HepG2 (cell line): Measurements from ENCODE around the gene CIAO2B. TPM values are rescaled to one million over a fixed set of nuclear protein-coding genes. Genes with fewer than 3 reads are reported as not detected.
A peak's percentile ranks its signal among the peaks of the same experiment; 100 is the strongest.

Experiments used
- ERF ChIP-seq: IDR thresholded peaks from 2 replicates; pipeline ENCODE4 v1.6.1; 2018; ENCODE audit warnings: missing biosample characterization, missing genetic modification reagents
- HNF1B ChIP-seq: sonication (generic); formaldehyde crosslinking; IDR thresholded peaks from 2 replicates; pipeline ENCODE4 v1.5.1; 2020; ENCODE audit warnings: mild to moderate bottlenecking, moderate library complexity, missing genetic modification reagents
- HNRNPLL ChIP-seq: fragments of 200-400 bp; formaldehyde crosslinking; IDR thresholded peaks from 2 replicates; pipeline ENCODE4 v1.6.1; 2017; ENCODE audit warnings: mild to moderate bottlenecking, low read depth, low read length; ENCODE audit not compliant: poor library complexity, severe bottlenecking
- PCBP1 ChIP-seq: fragments of 200-400 bp; formaldehyde crosslinking; IDR thresholded peaks from 2 replicates; pipeline ENCODE4 v1.6.1; 2017; ENCODE audit warnings: mild to moderate bottlenecking, low read depth, low read length, borderline replicate concordance
- PITX1 ChIP-seq: sonication (generic); formaldehyde crosslinking; IDR thresholded peaks from 2 replicates; pipeline ENCODE4 v1.5.1; 2020; ENCODE audit warnings: mild to moderate bottlenecking, missing genetic modification reagents
- RFX5 ChIP-seq: IDR thresholded peaks from 2 replicates; pipeline ENCODE4 v1.6.1; 2011; ENCODE audit warnings: low read depth, low read length, improper control_type of control experiment
- SIN3B ChIP-seq: fragments of 150-350 bp; IDR thresholded peaks from 2 replicates; pipeline ENCODE4 v1.6.1; 2014; ENCODE audit warnings: low read length
- SKI ChIP-seq: fragments of 450-650 bp; IDR thresholded peaks from one replicate; pipeline ENCODE4 v1.6.1; 2018; ENCODE audit warnings: mild to moderate bottlenecking; ENCODE audit not compliant: partially characterized antibody
- ZBTB7B ChIP-seq: sonication (generic); formaldehyde crosslinking; IDR thresholded peaks from 2 replicates; pipeline ENCODE4 v1.4.0; 2020; ENCODE audit warnings: missing genetic modification reagents
- ZFX ChIP-seq: sonication (generic); formaldehyde crosslinking; IDR thresholded peaks from 2 replicates; pipeline ENCODE4 v1.4.0; 2020; ENCODE audit warnings: mild to moderate bottlenecking, low read depth, missing genetic modification reagents, moderate library complexity
- ZMYM4 ChIP-seq: sonication (generic); formaldehyde crosslinking; IDR thresholded peaks from 2 replicates; pipeline ENCODE4 v1.8.1; 2023; ENCODE audit warnings: mild to moderate bottlenecking, missing genetic modification reagents
- ZNF121 ChIP-seq: sonication (generic); formaldehyde crosslinking; IDR thresholded peaks from 2 replicates; pipeline ENCODE4 v1.5.0; 2020; ENCODE audit warnings: mild to moderate bottlenecking, missing genetic modification reagents
- ZNF251 ChIP-seq: sonication (generic); formaldehyde crosslinking; IDR thresholded peaks from 2 replicates; pipeline ENCODE4 v1.9.0; 2021; ENCODE audit warnings: mild to moderate bottlenecking, missing genetic modification reagents
- ZNF333 ChIP-seq: sonication (generic); formaldehyde crosslinking; IDR thresholded peaks from 2 replicates; pipeline ENCODE4 v1.4.0; 2020; ENCODE audit warnings: mild to moderate bottlenecking, missing genetic modification reagents, borderline replicate concordance
- ZNF343 ChIP-seq: sonication (generic); formaldehyde crosslinking; IDR thresholded peaks from 2 replicates; pipeline ENCODE4 v1.4.0; 2020; ENCODE audit warnings: mild to moderate bottlenecking, missing genetic modification reagents
- ZNF687 ChIP-seq: sonication (generic); formaldehyde crosslinking; IDR thresholded peaks from 2 replicates; pipeline ENCODE4 v1.5.1; 2020; ENCODE audit warnings: mild to moderate bottlenecking, missing genetic modification reagents, moderate library complexity
- ZNF703 ChIP-seq: sonication (generic); formaldehyde crosslinking; IDR thresholded peaks from 2 replicates; pipeline ENCODE4 v1.5.1; 2020; ENCODE audit warnings: missing genetic modification reagents, mild to moderate bottlenecking, moderate library complexity, borderline replicate concordance
- polyA plus RNA-seq, 8 experiments: library from polyadenylated mRNA; depleted of rRNA in 3 of 8; stranded (reverse) in 7 of 8; unstranded in 1 of 8; fragments of >200 nt; fragmentation: Illumina TruSeq in 4 of 8; extraction: Trizol in 4 of 8; gene quantifications; 2 replicates each; pipeline versions ENCODE4 v1.2.1 to v1.2.3, GENCODE V29; 2011 to 2016; ENCODE audit warnings: low read depth in 4 of 8, missing spikeins in 1 of 8, mixed read lengths in 1 of 8; ENCODE audit not compliant: insufficient read depth in 1 of 8
- total RNA-seq, 5 experiments: library from RNA; depleted of rRNA; stranded (reverse); fragments of >200 nt; fragmentation: Illumina TruSeq; extraction: Trizol; gene quantifications; 2 replicates each; pipeline ENCODE4 v1.2.3, GENCODE V29; 2016; ENCODE audit warnings: low read depth in 1 of 5
- TF ChIP-seq, protein P1 (sequence below): sonication (generic); formaldehyde crosslinking; IDR thresholded peaks from 2 replicates; pipeline ENCODE4 v1.4.0; 2020; ENCODE audit warnings: mild to moderate bottlenecking, missing genetic modification reagents
- TF ChIP-seq, protein P2 (sequence below): sonication (generic); formaldehyde crosslinking; IDR thresholded peaks from 2 replicates; pipeline ENCODE4 v1.8.1; 2023; ENCODE audit warnings: missing genetic modification reagents, mild to moderate bottlenecking, borderline replicate concordance
- TF ChIP-seq, protein P3 (sequence below): sonication (generic); formaldehyde crosslinking; IDR thresholded peaks from 2 replicates; pipeline ENCODE4 v1.9.0; 2022; ENCODE audit warnings: missing genetic modification reagents, mild to moderate bottlenecking, borderline replicate concordance

Gene CIAO2B
- total and polyA plus RNA-seq, 2 of the 13 experiments (the other 11 are each of a cell fraction or from before 2014, with no cell fraction given), result 157 to 293 TPM

- TF ChIP-seq ZNF333 (0 out of 2 replicates have a peak, but pooled peaks have one; percentile 49), ZBTB7B (CRISPR knock-in tag) (peak; percentile 70), ZMYM4 (CRISPR knock-in tag) (peak; percentile 54; the same call in 1 of the 2 replicates), HNF1B (0 out of 2 replicates have a peak, but pooled peaks have one; percentile 18), ZNF343 (CRISPR knock-in tag) (no peak), HNRNPLL (peak; percentile 24), ERF (CRISPR knock-in tag) (no peak), SKI (no peak), ZNF251 (CRISPR knock-in tag) (no peak), ZNF687 (peak; percentile 43), RFX5 (no peak), ZFX (CRISPR knock-in tag) (peak; percentile 64), ZNF121 (no peak), PITX1 (peak; percentile 53; the same call in 1 of the 2 replicates), SIN3B (no peak), PCBP1 (0 out of 2 replicates have a peak, but pooled peaks have one; percentile 15), ZNF703 (CRISPR knock-in tag) (no peak)
- TF ChIP-seq, protein P1, sequence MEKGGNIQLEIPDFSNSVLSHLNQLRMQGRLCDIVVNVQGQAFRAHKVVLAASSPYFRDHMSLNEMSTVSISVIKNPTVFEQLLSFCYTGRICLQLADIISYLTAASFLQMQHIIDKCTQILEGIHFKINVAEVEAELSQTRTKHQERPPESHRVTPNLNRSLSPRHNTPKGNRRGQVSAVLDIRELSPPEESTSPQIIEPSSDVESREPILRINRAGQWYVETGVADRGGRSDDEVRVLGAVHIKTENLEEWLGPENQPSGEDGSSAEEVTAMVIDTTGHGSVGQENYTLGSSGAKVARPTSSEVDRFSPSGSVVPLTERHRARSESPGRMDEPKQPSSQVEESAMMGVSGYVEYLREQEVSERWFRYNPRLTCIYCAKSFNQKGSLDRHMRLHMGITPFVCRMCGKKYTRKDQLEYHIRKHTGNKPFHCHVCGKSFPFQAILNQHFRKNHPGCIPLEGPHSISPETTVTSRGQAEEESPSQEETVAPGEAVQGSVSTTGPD (CRISPR knock-in tag), result peak; percentile 11; the same call in 1 of the 2 replicates
- TF ChIP-seq, protein P2, sequence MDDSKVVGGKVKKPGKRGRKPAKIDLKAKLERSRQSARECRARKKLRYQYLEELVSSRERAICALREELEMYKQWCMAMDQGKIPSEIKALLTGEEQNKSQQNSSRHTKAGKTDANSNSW (CRISPR knock-in tag), result no peak
- TF ChIP-seq, protein P3, sequence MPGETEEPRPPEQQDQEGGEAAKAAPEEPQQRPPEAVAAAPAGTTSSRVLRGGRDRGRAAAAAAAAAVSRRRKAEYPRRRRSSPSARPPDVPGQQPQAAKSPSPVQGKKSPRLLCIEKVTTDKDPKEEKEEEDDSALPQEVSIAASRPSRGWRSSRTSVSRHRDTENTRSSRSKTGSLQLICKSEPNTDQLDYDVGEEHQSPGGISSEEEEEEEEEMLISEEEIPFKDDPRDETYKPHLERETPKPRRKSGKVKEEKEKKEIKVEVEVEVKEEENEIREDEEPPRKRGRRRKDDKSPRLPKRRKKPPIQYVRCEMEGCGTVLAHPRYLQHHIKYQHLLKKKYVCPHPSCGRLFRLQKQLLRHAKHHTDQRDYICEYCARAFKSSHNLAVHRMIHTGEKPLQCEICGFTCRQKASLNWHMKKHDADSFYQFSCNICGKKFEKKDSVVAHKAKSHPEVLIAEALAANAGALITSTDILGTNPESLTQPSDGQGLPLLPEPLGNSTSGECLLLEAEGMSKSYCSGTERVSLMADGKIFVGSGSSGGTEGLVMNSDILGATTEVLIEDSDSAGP, result 0 out of 2 replicates have a peak, but pooled peaks have one; percentile 16
These were observed 15.2 kb downstream of the CIAO2B start, which contains the start of gene CDH16 (continued) for GRCh38 chr16:66918803-66919568.
